ENCODE data around the gene NUP205.

NUP205 gene

DNA sequence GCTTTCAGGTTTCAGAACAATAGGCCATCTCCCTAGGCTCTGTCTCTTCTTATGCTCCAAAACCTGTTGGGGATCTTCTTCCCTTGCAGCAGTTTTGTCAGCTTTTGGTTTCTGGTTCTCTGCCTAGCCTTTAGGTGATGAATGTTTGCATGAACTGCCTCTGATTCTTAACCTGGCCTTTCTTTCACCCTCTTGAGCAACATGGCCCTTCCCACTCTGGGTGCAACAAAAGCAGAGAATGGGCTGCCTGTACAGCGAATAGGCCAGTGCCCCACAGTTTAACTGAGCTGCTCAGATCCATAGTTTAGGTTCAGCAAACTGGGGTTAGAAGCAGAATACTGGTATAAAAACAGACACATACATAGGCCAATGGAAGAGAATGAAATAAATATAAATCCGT is 18.1 kb upstream of the NUP205 start:
- no peak for DNase-seq (ENCODE audit: low spot score)

DNA sequence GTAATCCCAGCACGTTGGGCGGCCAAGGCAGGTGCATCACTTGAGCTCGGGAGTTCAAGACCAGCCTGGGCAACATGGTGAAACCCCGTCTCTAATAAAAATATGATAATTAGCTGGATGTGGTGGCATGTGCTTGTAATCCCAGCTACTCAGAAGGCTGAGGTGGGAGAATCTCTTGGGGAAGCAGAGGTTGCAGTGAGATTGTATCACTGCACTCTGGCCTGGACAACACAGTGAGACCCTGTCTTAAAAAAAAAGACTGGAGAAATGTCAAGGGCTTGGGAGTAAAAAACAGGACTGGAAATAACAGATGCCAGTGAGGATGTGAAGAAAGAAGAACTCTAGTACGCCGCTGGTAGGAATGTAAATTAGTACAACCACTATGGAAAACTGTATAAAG is 16.7 kb upstream of the NUP205 start:
- no peak for DNase-seq (ENCODE audit: low spot score)

DNA sequence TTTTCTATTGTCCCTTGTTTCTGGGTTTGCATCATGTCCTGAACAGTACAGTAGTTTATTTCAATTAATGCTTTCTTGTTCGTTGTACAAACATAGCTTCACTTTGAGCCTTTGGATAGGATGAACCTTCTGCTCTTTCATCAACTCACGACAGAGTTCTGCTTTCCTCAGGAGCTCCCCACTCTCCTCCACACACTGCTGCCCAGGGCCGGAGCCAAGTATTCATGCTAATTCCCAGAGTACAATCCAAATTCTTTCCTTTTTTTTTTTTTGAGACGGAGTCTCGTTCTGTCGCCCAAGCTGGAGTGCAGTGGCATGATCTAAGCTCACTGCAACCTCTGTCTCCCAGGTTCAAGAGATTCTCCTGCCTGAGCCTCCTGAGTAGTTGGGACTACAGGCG is 7.5 kb upstream of the NUP205 start:
- no peak for DNase-seq (ENCODE audit: low spot score)

DNA sequence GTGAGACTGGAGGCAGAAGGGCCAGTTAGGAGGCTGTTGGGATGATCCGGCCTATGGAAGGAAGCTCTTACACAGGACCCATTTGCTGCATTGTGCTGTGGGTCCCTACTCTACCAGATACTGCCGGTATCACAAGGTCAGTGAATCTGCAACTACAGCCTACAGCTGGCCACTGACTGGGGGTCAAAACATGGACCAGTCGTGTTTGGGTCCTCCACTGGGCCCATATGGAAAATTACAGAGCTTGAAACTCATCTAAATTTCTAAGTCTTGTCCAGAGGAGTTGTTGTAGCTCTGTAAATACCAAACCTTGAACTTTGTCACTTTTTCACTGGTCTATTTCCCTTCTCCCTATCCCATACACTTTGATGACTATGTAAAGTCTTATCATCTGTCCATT is 5.6 kb upstream of the NUP205 start:
- no peak for DNase-seq (ENCODE audit: low spot score)

DNA sequence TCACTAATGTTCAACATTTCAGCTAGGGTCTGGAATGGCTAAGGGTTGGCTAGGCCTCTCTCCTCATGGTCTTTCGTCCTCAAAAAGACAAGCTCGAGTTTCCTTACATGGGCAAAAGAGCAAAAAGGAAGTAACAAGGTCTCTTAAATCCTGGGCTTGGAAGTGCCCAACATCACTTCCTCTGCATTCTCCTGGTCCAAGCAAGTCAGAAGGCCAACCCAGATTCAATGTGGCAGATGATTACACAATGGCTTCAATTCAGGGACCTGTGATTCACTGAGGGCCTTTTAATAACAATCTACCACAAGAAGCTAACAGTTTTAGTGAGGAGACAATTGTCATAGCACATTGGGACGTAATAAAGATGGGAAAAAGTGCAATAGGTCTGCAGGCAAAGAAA is 4.4 kb upstream of the NUP205 start:
- DNase-seq (ENCODE audit: low spot score) = no peak

DNA sequence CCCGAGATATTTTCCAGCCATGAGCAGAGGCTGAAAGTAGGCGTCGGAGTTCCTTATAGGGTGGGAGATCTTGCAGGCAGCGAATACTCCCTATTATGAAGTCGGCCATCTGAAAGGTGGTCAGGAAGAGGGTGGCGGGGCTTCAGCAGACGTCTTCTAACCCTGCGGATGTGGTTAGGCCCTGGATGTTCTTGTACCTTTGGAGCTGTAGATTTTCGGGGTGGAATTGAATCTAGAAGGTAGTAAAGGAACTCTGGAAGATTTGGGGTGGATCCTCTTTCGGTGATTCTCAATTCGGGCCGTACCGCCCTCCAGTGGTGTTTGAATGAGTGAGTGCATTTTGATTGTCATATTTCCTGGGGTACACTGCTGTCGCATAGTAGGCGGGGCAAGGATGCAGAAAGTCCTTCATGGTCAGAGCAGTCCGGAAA is 635 bp downstream of the NUP205 start:
- DNase-seq (ENCODE audit: low spot score) = peak; percentile 69

DNA sequence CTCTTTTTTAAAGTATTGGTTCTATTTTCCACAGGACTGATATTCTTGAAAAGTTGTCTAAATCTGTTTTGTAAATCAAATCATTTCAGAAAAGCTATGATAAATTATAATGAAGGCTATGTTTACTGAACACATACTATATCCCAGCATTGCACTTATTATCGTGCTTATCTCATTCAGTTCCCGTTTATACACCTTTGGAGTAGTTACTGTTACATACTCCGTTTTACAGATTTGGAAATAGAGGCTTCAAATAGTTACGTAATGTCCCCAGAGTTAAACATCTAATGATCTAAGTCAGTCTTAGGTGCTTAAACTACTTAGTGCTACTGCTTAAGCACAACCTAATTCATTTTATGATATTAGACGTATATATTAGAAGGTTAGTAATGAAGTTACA is 1.2 kb downstream of the NUP205 start:
- DNase-seq (ENCODE audit: low spot score) = no peak

DNA sequence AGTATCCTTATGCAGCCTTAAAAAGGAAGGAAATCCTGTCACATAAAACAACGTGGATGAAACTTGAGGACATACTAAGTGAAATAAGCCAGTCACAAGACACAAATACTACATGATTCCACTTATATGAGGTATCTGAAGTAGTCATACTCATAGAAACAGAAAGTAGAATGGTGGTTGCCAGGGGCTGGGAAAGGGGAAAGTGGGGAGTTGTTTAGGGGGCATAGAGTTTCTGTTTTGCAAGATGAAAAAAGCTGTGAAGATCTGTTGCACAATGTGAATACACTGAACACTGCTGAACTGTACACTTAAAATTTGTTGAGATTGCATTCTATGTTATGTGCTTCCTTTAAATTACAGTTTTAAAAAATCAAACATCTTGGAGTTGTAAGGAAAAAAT is 2.9 kb downstream of the NUP205 start:
- no peak for DNase-seq (ENCODE audit: low spot score)

DNA sequence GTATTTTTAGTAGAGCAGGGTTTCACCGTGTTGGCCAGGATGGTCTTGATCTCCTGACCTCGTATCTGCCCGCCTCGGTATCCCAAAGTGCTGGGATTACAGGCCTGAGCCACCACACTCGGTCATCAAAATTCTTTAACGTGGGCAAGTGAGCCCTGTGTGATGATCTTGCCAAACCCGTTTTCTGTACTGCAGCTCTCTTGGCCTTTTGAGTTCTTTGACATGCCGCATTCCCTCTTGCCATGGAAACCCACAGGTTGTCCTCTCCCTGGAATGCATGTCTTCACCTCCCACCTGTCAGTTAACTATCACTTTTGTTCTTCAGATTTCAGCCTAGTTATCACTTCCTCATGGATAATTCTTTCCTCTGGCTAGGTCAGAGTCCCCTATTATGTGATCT is 5.0 kb downstream of the NUP205 start:
- DNase-seq (ENCODE audit: low spot score) = no peak

DNA sequence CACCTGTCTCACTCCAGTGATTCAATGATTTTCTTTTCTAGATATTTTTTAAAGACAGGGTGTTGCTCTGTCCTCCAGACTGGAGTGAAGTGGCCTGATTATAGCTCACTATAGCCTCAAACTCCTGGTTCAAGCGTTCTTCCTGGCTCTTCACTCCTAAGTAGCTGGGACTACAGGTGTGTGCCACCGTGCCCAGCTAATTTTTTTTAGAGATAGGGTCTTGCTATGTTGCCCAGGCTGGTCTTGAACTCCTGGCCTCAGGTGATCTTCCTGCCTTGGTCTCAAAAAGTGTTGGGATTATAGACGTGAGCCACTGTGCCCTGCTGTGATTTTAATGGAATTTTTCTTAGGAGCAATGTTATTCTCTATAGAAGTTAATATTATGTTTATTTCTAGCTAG is 14.1 kb downstream of the NUP205 start:
- no peak for DNase-seq (ENCODE audit: low spot score)

DNA sequence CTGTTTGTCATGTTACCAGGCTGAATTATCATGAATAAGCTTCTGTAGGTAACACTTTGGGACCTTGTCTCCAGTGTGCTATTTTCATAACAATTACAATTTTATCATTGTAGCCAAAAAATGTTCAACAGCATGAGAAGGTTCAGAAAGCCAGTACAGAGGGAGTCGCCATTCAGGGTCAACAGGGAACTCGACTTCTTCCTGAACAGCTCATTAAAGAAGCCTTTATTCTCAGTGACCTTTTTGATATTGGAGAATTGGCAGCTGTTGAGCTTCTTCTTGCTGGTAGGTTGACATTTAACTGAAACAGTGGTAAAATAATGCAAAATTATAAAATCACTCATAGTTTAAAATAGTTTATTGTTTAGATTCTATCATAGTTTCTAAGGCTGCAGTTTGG is 15.8 kb downstream of the NUP205 start:
- no peak for DNase-seq (ENCODE audit: low spot score)

DNA sequence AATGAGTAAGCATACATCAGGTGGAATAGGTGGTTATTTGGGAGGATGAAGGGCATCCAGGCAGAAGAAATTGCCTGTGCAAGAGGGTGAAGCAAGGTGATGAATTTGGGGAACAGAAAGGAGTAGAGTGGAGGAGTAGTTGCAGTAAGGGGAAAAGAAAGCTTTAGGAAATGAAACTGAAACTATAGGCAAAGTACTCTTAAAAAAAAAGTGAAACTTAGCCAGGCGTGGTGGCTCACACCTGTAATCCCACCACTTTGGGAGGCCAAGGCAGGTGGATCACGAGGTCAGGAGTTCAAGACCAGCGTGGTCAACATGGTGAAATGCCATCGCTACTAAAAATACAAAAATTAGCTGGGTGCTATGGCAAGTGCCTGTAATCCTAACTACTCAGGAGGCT is 17.6 kb downstream of the NUP205 start:
- no peak for DNase-seq (ENCODE audit: low spot score)

DNA sequence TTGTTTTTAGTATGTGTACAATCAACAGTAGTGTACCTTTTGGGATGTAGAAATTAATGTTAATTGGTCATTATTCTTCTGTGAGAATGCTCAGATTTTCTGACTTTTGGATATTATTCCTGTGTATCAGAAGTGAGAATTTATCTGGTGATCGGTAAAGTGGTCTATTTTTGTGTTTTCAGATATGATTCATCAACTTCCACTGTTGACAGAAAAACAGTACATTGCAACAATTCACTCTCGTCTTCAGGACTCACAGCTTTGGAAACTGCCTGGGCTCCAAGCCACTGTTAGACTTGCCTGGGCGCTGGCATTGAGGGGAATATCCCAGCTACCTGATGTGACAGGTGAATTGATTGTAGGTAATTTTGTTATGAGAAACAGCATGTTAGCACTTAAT is 20.9 kb downstream of the NUP205 start:
- DNase-seq (ENCODE audit: low spot score) = no peak

DNA sequence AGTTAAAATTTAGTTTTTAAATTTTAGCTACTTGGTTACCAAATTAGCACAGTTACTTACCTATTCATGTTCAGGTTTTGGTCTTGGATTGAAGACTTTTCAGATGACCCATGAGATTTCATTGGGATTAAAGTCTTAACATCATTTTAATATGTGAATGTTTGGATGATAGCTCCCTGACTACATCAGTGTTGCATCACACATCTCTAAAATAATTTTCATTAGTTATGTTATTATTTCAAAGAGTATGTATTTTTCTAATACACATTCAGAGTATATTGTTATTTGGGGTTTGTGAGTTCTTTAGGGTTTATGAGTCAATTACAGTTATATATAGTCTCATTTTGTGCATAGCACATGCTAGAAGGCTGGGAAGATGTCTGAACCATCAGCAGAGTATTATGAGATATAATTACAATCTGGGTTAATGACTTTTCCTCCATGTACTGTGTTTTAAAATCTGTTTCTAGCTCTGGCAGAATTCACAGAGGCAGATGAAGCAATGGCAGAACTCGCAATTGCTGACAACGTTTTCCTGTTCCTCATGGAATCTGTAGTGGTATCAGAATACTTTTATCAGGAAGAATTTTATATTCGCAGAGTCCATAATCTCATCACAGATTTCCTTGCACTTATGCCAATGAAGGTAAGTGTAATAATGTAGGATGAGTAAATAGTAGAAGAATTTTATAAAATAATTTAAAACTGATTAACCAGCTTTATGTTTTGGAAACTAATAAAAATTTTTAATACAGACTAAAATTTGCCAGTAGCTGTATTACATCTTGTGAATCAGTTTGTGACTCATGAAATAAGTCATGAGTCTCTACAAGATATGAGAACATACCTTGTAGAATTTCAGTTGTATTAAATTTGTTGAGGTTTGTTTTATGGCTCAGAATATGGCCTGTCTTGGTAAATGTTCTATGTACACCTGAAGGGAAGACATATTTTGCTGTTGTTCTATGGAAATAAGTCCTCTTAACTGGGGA is 26.9 kb downstream of the NUP205 start:
- DNase-seq (ENCODE audit: low spot score) = no peak

DNA sequence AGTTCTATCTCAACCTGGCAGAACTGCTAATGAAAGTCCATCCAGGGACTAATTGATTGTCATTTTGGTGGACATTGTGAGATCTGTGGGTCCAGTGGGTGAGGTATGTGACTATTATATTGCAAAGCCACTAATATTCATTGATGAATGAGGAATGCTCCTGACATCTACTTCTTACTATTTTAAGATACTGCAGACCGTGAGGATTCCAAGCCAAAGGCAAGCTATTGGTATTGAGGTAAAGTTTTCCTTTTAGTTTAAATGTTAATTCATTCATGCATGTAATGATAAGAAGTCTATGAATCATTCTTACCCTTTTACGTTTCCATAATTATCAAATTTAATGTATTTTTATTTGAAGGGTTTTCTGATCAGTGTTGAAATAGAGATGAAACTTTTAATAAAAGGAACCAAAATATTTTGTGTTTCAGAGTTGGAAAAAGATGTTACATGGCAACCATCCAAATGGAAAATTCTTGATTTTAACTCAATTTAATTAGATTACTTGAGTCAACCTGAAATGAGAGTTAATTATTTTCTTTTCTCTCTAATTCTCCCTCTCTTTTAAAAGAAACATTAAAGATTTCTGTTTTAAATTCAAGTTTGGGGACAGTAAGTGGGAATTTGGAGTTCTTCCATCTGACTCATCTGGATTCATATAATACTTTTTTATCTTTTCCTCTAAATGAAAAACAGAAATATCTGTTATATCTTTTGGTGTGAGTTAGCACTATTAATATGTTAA is 39.6 kb downstream of the NUP205 start:
- peak; percentile 27 for DNase-seq (ENCODE audit: low spot score)

DNA sequence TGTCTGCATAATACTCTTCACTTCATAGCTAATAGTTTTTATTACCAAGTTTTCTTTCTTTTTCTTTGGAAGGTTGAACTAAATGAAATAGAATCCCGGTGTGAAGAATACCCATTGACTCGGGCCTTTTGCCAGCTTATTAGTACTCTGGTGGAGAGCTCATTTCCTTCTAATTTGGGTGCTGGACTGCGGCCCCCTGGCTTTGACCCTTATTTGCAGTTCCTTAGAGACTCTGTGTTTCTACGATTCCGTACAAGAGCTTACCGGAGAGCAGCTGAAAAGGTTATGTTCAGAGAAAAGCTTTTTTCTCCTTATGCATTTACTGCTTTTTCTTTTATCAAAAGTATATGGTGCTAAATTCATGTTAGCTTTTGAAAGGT is 40.2 kb downstream of the NUP205 start:
- no peak for DNase-seq (ENCODE audit: low spot score)

DNA sequence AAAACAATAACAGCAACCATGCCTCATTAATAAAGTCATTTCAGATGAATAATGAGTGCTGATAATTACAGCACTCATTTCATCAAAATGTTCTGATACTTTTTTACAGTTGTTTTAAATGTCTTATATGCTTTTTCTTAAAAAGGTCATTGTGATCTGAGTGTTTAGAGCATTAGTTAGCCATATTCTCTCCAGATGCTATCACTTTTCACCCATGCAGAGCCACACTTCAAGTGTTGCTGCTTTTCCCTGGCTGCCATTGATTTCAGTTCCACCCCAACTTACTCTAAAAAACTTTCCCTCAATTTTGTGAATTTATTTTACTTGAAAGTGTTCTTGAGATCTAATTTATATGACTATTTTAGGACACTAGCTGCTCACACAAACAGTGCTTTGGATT is 41.8 kb downstream of the NUP205 start:
- DNase-seq (ENCODE audit: low spot score) = no peak

DNA sequence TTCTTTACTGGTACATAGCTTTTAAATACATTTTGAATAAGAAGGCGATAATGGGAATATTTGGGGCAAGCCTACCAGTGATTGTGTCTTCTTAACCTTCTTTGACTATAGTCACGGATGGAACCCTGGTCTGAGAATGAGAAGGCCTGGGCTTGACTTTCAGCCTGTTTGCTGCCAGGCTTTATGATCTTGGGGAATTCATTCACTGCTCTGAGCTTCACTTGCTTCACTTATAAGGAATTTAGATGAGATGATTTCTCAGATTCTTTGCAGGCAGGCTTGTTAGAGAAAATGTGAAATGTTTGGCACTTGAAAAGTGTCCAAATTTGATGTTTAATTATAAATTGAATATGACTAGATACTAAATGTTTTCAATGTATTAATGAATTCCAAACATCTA is 42.5 kb downstream of the NUP205 start:
- no peak for DNase-seq (ENCODE audit: low spot score)

DNA sequence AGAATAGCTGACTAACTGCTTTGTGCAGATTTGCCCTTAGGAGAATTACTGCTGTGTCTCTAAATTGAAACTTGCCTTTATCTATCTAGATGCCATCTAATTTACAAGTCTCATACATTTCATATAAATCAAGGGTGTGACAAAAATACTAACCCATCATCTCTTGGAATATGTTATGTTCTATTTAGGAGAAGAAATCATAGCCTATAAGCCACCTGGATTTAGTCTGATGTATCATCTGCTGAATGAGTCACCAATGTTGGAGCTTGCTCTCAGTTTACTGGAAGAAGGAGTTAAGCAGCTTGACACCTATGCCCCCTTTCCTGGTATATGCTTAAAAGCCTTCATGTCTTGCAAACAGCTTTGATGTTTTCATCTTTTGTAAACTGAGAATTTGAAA is 43.5 kb downstream of the NUP205 start:
- no peak for DNase-seq (ENCODE audit: low spot score)

DNA sequence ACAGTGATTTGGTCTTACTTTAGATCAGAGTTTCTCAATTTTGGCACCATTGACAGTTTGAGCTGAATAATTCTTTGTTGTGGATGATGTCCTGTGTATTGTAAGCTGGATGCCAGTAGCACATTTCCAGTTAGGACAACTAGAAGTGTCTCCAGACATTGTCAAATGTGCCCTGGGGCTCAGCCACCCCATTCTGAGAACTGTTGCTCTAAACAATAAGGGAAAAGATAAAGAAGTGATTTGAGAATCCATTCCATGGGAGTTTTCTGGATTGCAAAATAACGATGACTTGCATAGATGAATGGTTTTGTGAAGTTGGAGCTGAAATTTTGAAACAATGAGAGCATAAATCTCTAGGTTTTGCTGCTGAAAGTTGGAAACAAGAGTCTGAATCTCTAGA is 44.6 kb downstream of the NUP205 start:
- DNase-seq (ENCODE audit: low spot score) = peak; percentile 12

DNA sequence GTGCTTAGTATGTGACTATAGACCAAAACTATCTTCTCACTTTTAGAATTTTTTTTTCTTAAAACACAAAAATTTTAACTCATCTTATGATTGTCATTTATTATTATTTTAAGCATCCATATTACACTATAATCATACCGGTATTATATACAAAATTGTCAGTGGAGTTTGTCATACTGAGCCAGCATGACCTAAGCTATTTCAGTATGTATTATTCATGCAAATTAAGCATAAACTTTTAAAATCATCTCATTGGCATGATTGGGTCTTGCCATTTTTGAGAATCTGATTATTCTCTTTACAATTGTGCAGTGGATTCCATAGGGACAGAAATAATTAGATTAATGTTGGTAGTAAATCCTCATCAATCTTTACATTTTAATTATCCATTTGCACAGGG is 58.4 kb downstream of the NUP205 start:
- no peak for DNase-seq (ENCODE audit: low spot score)

DNA sequence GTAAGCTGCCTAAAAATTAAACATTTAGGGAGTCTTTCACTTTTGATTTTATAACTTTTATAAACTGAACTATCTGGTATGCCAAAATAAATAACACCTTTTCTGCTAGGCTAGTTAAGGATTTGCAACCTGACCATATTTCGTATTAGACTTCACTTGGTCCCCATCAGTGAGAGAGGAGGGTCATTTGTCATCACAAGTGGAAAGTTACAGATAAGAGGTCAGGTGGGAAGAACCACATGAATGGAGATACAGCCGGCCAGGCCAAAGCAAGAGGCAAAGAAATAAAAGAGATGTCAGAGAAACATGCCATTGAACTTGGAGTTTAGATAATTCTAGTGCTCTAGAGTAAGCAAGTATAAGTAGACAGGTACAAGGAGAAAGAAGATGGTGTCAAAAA is 60.1 kb downstream of the NUP205 start:
- DNase-seq (ENCODE audit: low spot score) = no peak

DNA sequence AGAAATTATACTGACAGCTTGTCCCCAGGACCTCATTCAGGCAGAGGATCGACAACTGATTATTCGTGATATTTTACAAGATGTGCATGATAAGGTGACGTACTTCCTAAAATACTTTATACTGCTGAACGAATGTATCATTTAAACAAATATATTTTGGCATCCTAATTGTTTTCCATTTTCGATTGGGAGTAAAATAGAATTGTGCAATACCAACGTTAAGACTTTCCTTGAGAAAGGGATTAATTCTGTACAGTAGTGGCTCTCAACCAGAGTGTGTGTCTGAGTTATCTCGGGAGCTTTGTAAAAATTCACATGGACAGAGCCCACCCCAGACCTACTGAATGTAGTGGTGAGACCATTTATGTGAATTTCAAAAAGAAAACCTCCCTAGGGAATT is 60.8 kb downstream of the NUP205 start:
- DNase-seq (ENCODE audit: low spot score) = no peak

All from GM03348 (cell line).